ENCODE data around the gene IL27RA. TPM values are rescaled to one million over a fixed set of nuclear protein-coding genes. Genes with fewer than 3 reads are reported as not detected.

The IL27RA gene
- total and polyA plus RNA-seq, 2 donors (not counting 3 experiments of a cell fraction or from before 2014, with no cell fraction given) = 1.6 to 4.5 TPM

- BruUV-seq (replicated peaks) = no TSS peak
- H3K27me3 ChIP-seq (ENCODE audit: control insufficient read depth in 2 of 2, insufficient read depth in 2 of 2, low read length in 2 of 2) = no peaks in the 10 kb centered on the region
- no peaks in the 10 kb centered on the region for H3K9me1 ChIP-seq (replicated peaks; ENCODE audit: control insufficient read depth, extremely low read depth, insufficient read depth, low read length)
- no peaks in the 10 kb centered on the region for H3K9me3 ChIP-seq (replicated peaks; ENCODE audit: control insufficient read depth, insufficient read depth, low read length)
- ChIA-PET CTCF (interaction anchor here (1.3 to 5.6 kb wide), 3 partner anchors 13 to 51 kb away, joined by 5 to 21 read pairs (median 7); partner anchors contain the start of genes ASF1B and MISP3), POLR2A (no interaction called here)
- H3K36me3 ChIP-seq (ENCODE audit: control insufficient read depth in 2 of 2, extremely low read depth in 1 of 2, insufficient read depth in 2 of 2, low read length in 2 of 2) = peaks cover 0 to 9% of the 10 kb centered on the region in 2 experiments
- H3K4me2 ChIP-seq (ENCODE audit: insufficient read depth, low read length) = no peak within 1 kb of the TSS
- peaks cover 9% of the 10 kb centered on the region for H3K4me1 ChIP-seq (ENCODE audit: control insufficient read depth, extremely low read depth, insufficient read depth, low read length)
- no peak within 1 kb of the TSS for H3K27ac ChIP-seq (ENCODE audit: insufficient read depth, low read depth, low read length)
- TF ChIP-seq EZH2 (IDR thresholded peaks at IDR 0.05; ENCODE audit: borderline replicate concordance, low read depth, low read length, severe bottlenecking) (no peak), FOS (IDR thresholded peaks at IDR 0.05; ENCODE audit: borderline replicate concordance, insufficient read depth, low read length) (no peak)
- FAIRE-seq (no peak), DNase-seq (ENCODE audit: low read depth, low spot score) (no peak)
- H3K4me3 ChIP-seq (replicated peaks in 1 of 3; ENCODE audit: insufficient read depth in 1 of 3, low read depth in 1 of 3, low read length in 3 of 3) = no peak within 1 kb of the TSS
- H3K79me2 ChIP-seq (ENCODE audit: control insufficient read depth, insufficient read depth, low read length) = no peaks in the 10 kb centered on the region
- no peaks in the 10 kb centered on the region for H4K20me1 ChIP-seq (replicated peaks; ENCODE audit: control insufficient read depth, extremely low read depth, insufficient read depth, low read length)
- H2AFZ ChIP-seq (ENCODE audit: low read depth, low read length) = no peak within 1 kb of the TSS
- dilution Hi-C loops (cut with MboI; ENCODE audit: extremely low pct_ligation_motif_present, low sequenced_read_pairs) = no loop called here
- intact Hi-C loops (cut with micrococcal nuclease) = no loop called here
- no peak within 1 kb of the TSS for H3K9ac ChIP-seq (replicated peaks; ENCODE audit: extremely low read depth, insufficient read depth, low read length)
Observed at GRCh38 chr19:14085309-14085995, 53.9 kb downstream of the IL27RA start, which contains the start of gene C19orf67. Gene C19orf67, minus strand, starts transcription at chr19:14085783. Its CDS starts 156 bp downstream, at chr19:14085627.

DNA sequence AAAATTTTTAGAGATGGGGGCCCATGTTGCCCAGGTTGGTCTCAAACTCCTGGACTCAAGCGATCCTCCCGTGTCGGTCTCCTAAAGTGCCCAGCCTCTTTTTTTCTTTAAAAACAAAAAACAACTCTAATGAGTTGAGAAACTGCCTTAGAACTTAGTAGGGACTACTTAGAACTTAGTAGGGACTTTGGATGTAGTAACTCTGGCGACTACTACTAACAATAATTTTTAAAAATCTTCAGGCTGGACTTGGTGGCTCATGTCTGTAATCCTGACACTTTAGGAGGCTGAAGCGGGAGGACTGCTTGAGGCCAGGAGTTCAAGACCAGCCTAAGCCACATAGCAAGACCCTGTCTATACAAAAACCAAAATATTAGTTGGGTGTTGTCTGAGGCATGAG is 54.5 kb downstream of the IL27RA start:
- Histone ChIP-seq H3K9me3 (replicated peaks; ENCODE audit: control insufficient read depth, insufficient read depth, low read length) (no peaks in the 10 kb centered on the region), H3K79me2 (ENCODE audit: control insufficient read depth, insufficient read depth, low read length) (no peaks in the 10 kb centered on the region), H3K9me1 (replicated peaks; ENCODE audit: control insufficient read depth, extremely low read depth, insufficient read depth, low read length) (no peaks in the 10 kb centered on the region), H3K9ac (replicated peaks; ENCODE audit: extremely low read depth, insufficient read depth, low read length) (no peak overlapping the region), H3K4me1 (ENCODE audit: control insufficient read depth, extremely low read depth, insufficient read depth, low read length) (peaks cover 7% of the 10 kb centered on the region), H3K36me3 (ENCODE audit: control insufficient read depth in 2 of 2, extremely low read depth in 1 of 2, insufficient read depth in 2 of 2, low read length in 2 of 2) (peaks cover 0 to 9% of the 10 kb centered on the region in 2 experiments), H3K27me3 (ENCODE audit: control insufficient read depth in 2 of 2, insufficient read depth in 2 of 2, low read length in 2 of 2) (no peaks in the 10 kb centered on the region), H4K20me1 (replicated peaks; ENCODE audit: control insufficient read depth, extremely low read depth, insufficient read depth, low read length) (no peaks in the 10 kb centered on the region), H3K4me2 (ENCODE audit: insufficient read depth, low read length) (no peak overlapping the region), H3K27ac (ENCODE audit: insufficient read depth, low read depth, low read length) (no peak overlapping the region), H3K4me3 (replicated peaks in 1 of 3; ENCODE audit: insufficient read depth in 1 of 3, low read depth in 1 of 3, low read length in 3 of 3) (no peak overlapping the region), H2AFZ (ENCODE audit: low read depth, low read length) (no peak overlapping the region)
- DNase-seq (ENCODE audit: low read depth, low spot score) = no peak
- BruUV-seq (replicated peaks) = no TSS peak
- ChIA-PET POLR2A (no interaction called here), CTCF (no interaction called here)
- intact Hi-C loops (cut with micrococcal nuclease) (no loop called here), dilution Hi-C loops (cut with MboI; ENCODE audit: extremely low pct_ligation_motif_present, low sequenced_read_pairs) (no loop called here)
- TF ChIP-seq POLR2AphosphoS5 (IDR thresholded peaks at IDR 0.05; ENCODE audit: insufficient read depth, low read depth, low read length) (no peak), CTCF (IDR thresholded peaks at IDR 0.05; ENCODE audit: extremely low read depth in 1 of 2, insufficient read depth in 1 of 2, low read depth in 1 of 2, low read length in 2 of 2) (no peak), JUN (IDR thresholded peaks at IDR 0.05; ENCODE audit: borderline replicate concordance, insufficient read depth, insufficient read length, low read depth) (no peak), FOS (IDR thresholded peaks at IDR 0.05; ENCODE audit: borderline replicate concordance, insufficient read depth, low read length) (no peak), EZH2 (IDR thresholded peaks at IDR 0.05; ENCODE audit: borderline replicate concordance, low read depth, low read length, severe bottlenecking) (no peak), GATA2 (IDR thresholded peaks at IDR 0.05; ENCODE audit: insufficient read depth, insufficient read length, low read depth, low read length) (no peak)
- no peak for FAIRE-seq

All from endothelial cell of umbilical vein (primary cell).